HG02763 (cell line): ENCODE results near the gene PLXNA2.

Source experiments
- ATAC-seq: cut with Tn5 transposase; IDR thresholded peaks from one replicate; pipeline ENCODE4 v1.9.1; 2021; ENCODE audit warnings: mild to moderate bottlenecking, moderate library complexity; ENCODE audit not compliant: unreplicated experiment

The PLXNA2 gene

GRCh38 chr1:208183977-208184911 lies 59.9 kb downstream of the PLXNA2 start:
- ATAC-seq = no peak

GRCh38 chr1:208182880-208183645 lies 61.1 kb downstream of the PLXNA2 start:
- no peak for ATAC-seq

- ATAC-seq = no peak
Observed at GRCh38 chr1:208181364-208181763, 62.8 kb downstream of the PLXNA2 start.

GRCh38 chr1:208180421-208180820 lies 63.8 kb downstream of the PLXNA2 start:
- no peak for ATAC-seq

- ATAC-seq = no peak
Observed at GRCh38 chr1:208179961-208180409, 64.2 kb downstream of the PLXNA2 start.

- ATAC-seq = no peak
Observed at GRCh38 chr1:208179263-208179816, 64.8 kb downstream of the PLXNA2 start.

- no peak for ATAC-seq
Observed at GRCh38 chr1:208178091-208178529, 66.1 kb downstream of the PLXNA2 start.

- peak; percentile 67 for ATAC-seq
Observed at GRCh38 chr1:208177656-208178055, 66.5 kb downstream of the PLXNA2 start.

- no peak for ATAC-seq
Observed at GRCh38 chr1:208176649-208177048, 67.5 kb downstream of the PLXNA2 start.

GRCh38 chr1:208175508-208175895 lies 68.7 kb downstream of the PLXNA2 start:
- ATAC-seq = no peak

GRCh38 chr1:208174731-208175507 lies 69.3 kb downstream of the PLXNA2 start:
- no peak for ATAC-seq

- no peak for ATAC-seq
Observed at GRCh38 chr1:208174200-208174599, 70.0 kb downstream of the PLXNA2 start.

GRCh38 chr1:208173749-208174148 lies 70.4 kb downstream of the PLXNA2 start:
- no peak for ATAC-seq

- no peak for ATAC-seq
Observed at GRCh38 chr1:208172423-208173145, 71.6 kb downstream of the PLXNA2 start.

GRCh38 chr1:208171616-208172422 lies 72.4 kb downstream of the PLXNA2 start:
- ATAC-seq = no peak

GRCh38 chr1:208170252-208170651 lies 73.9 kb downstream of the PLXNA2 start:
- no peak for ATAC-seq

- no peak for ATAC-seq
Observed at GRCh38 chr1:208169081-208169879, 74.9 kb downstream of the PLXNA2 start.

GRCh38 chr1:208167261-208167869 lies 76.8 kb downstream of the PLXNA2 start:
- ATAC-seq = no peak
